ENCODE measurements around the gene DCLK1.

The DCLK1 gene

GRCh38 chr13:35833031-35833430, 298.2 kb downstream of the DCLK1 start:
- no peak for TF ChIP-seq REST (IDR thresholded peaks at IDR 0.05; ENCODE audit: insufficient replicate concordance, low read depth)
- no peak for TF ChIP-seq CTCF (IDR thresholded peaks at IDR 0.05; ENCODE audit: insufficient read depth, low read length)
- no peak for TF ChIP-seq SPI1 (IDR thresholded peaks at IDR 0.05; ENCODE audit: borderline replicate concordance, low read depth)
- TF ChIP-seq POLR2AphosphoS5 (IDR thresholded peaks at IDR 0.05; ENCODE audit: low read depth), result no peak
- no peak for DNase-seq (ENCODE audit: low read depth in 1 of 2, low spot score in 1 of 2)
- no peak overlapping the region for H3K4me3 ChIP-seq (replicated peaks; ENCODE audit: insufficient read depth, low read length)
- peaks cover 3% of the 10 kb centered on the region for H3K27me3 ChIP-seq (ENCODE audit: insufficient read depth, poor library complexity, severe bottlenecking)
- no peak overlapping the region for H3K27ac ChIP-seq (replicated peaks)

GRCh38 chr13:35832551-35832950, 298.6 kb downstream of the DCLK1 start:
- no peak overlapping the region for H3K4me3 ChIP-seq (replicated peaks; ENCODE audit: insufficient read depth, low read length)
- DNase-seq (ENCODE audit: low read depth in 1 of 2, low spot score in 1 of 2), result no peak
- no peak for TF ChIP-seq POLR2AphosphoS5 (IDR thresholded peaks at IDR 0.05; ENCODE audit: low read depth)
- no peak for TF ChIP-seq SPI1 (IDR thresholded peaks at IDR 0.05; ENCODE audit: borderline replicate concordance, low read depth)
- TF ChIP-seq CTCF (IDR thresholded peaks at IDR 0.05; ENCODE audit: insufficient read depth, low read length), result no peak
- no peak for TF ChIP-seq GABPA (IDR thresholded peaks at IDR 0.05; ENCODE audit: low read depth)
- TF ChIP-seq REST (IDR thresholded peaks at IDR 0.05; ENCODE audit: insufficient replicate concordance, low read depth), result no peak
- H3K27ac ChIP-seq (replicated peaks), result no peak overlapping the region
- peaks cover 3% of the 10 kb centered on the region for H3K27me3 ChIP-seq (ENCODE audit: insufficient read depth, poor library complexity, severe bottlenecking)

- TF ChIP-seq REST (IDR thresholded peaks at IDR 0.05; ENCODE audit: insufficient replicate concordance, low read depth) (no peak), GABPA (IDR thresholded peaks at IDR 0.05; ENCODE audit: low read depth) (no peak), CTCF (IDR thresholded peaks at IDR 0.05; ENCODE audit: insufficient read depth, low read length) (no peak), POLR2AphosphoS5 (IDR thresholded peaks at IDR 0.05; ENCODE audit: low read depth) (no peak), SPI1 (IDR thresholded peaks at IDR 0.05; ENCODE audit: borderline replicate concordance, low read depth) (no peak)
- Histone ChIP-seq H3K4me3 (replicated peaks; ENCODE audit: insufficient read depth, low read length) (no peak overlapping the region), H3K27me3 (ENCODE audit: insufficient read depth, poor library complexity, severe bottlenecking) (peaks cover 2% of the 10 kb centered on the region), H3K27ac (replicated peaks) (no peak overlapping the region)
- DNase-seq (ENCODE audit: low read depth in 1 of 2, low spot score in 1 of 2), result no peak
These were observed 300.2 kb downstream of the DCLK1 start for GRCh38 chr13:35830850-35831450.
